Stimulated activated CD8-positive, alpha-beta memory T cell treated with anti-CD3 and anti-CD28 coated beads, Interleukin-4, amount 100 ng/mL, for 24 hours (primary cell): Measurements from ENCODE around the gene CHURC1.
"Not testable (repeated sequence)": the region's sequence is repeated elsewhere in the genome, so short reads cannot be mapped to it uniquely, and the experiment has no call there.

Source experiments
- DNase-seq: peaks from one replicate; pipeline ENCODE4 v3.0.0-alpha.2; 2020; ENCODE audit warnings: low read depth

CHURC1 gene

DNA sequence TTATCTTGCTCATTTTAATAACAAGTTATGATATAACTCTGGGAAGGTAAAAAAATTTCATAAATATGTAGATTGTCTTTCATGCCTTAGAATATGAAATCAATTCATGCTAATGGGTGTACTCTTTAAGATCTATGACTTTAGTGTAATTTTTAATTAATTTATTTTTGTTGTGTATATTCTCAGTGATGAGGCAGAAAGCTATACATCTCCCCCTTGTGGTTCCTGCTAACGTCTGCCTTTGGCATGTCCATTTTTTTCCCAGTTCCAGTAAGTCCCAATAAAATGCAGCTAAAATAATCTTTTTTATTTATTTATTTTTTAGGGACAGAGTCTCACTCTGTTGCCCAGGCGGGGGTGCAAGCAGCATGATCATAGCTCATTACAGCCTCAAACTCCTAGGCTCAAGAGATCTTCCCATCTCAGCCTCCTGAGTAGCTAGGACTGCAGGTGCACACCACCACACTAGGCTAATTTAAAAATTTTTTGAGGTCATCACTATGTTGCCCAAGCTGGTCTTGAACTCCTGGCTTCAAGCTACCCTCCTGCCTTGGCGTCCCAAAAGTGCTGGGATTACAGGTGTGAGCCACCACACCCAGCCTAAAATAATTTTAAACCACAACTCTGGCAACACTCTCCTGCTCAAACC lies 3.3 kb upstream of the CHURC1 start:
- DNase-seq: no peak

DNA sequence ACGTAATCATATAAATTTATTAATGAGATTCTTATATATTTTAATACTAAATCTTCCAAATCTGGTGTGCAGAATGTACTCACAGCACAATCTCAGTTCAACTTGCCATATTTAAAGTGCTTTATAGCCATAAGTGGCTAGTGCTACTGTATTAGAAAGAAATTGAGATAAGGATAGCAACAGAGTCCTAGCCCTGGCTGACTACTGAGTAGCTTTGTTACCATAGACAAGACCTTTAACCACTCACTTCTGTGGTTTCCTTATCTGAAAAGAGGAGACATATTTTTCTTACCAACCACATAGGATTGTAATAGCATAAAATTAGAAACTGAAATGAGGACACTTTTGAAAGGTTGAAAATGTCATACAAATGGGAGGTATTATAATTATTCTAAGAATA lies 2.0 kb upstream of the CHURC1 start:
- no peak for DNase-seq

DNA sequence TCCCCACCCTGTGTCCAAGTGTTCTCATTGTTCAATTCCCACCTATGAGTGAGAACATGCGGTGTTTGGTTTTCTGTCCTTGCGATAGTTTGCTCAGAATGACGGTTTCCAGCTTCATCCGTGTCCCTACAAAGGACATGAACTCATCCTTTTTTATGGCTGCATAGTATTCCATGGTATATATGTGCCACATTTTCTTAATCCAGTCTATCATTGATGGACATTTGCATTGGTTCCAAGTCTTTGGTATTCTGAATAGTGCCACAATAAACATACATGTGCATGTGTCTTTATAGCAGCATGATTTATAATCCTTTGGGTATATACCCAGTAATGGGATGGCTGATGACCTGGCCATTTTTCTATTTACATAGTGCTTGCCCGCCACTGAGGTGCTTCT lies 778 bp upstream of the CHURC1 start:
- DNase-seq: not testable (repeated sequence)

DNA sequence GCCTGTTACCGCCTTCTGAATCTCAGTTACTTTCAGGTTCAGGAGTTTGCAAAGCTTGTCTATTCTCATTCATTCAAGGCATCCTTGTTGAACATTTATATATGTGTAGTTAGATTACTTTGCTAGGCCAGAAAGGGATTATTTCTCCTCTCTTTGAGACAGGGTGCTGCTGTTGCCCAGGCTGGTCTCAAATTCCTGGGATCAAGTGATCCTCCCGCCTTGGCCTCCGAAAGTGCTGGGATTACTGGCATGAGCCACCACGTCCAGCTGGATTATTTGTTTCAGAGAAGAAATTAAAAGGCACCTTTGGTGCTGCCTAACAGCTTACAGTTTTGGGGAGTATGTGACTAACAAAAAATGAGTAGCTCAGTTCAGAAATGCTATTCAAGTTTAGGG lies 772 bp downstream of the CHURC1 start:
- no peak for DNase-seq

DNA sequence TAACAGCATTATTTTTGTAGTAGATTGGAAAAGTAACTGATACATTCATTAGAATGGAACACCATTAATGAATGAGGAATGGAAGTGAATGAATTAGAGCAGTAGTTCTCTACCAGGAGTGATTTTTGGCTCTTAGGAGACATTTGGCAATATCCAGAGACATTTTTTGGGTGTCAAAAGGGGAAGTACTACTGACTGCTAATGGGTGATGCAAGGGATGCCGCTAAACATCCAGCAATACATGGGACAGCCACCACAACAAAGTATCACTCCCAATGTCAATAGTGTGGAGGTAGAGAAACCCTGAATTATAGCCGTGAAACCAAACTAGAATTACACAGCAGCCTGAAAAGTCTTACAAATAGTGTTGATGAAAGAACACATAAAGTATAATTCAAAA lies 1.5 kb downstream of the CHURC1 start:
- DNase-seq: no peak

DNA sequence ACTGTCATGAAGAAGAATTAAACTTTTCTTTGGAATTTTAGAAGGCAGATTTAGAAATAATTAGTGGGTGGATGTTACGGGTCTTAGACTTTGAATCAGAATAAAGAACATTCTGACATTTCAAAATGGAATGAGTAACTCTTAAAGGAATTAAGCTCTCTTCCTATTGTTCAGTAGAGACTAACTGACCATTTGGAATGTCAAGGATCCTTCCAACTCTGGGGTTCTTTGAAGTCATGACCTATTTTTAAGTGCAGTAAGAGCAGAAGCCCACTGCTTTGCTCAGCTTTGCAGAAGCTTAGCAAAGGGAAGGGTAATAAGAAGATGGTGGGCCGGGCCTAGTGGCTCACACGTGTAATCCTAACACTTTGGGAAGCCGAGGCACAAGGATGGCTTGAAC lies 4.0 kb downstream of the CHURC1 start:
- DNase-seq: no peak

DNA sequence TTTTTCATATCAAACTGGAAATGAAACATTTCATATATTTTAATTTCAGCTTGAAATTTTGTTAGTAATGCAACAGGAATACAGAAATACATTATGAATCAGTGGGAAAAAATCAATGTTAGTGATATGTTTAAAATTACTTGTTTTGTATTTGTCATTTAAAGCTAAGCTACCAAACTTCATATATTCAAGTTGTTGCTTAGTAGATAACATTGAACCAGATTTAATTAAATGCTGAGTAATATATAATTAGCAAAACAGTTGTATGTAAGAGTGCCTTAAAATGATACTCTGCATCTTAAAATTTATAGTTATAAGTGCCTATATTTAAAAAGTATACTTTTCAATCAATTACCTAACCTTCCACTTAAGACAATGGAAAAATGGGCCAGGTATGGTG lies 5.0 kb downstream of the CHURC1 start:
- no peak for DNase-seq

DNA sequence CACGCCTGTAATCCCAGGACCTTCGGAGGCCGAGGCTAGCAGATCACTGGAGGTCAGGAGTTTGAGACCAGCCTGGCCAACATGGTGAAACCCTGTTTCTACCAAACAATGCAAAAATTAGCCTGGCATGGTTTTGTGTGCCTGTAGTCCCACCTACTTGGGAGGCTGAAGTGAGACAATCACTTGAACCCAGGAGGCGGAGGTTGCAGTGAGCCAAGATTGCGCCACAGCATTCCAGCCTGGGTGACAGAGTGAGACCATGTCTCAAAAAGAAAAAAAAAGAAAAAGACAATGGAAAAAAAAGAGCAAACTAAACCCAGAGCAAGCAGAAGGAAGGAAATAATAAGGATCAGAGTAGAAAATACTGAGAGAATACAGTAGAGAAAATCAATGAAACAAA lies 5.4 kb downstream of the CHURC1 start:
- DNase-seq: no peak

DNA sequence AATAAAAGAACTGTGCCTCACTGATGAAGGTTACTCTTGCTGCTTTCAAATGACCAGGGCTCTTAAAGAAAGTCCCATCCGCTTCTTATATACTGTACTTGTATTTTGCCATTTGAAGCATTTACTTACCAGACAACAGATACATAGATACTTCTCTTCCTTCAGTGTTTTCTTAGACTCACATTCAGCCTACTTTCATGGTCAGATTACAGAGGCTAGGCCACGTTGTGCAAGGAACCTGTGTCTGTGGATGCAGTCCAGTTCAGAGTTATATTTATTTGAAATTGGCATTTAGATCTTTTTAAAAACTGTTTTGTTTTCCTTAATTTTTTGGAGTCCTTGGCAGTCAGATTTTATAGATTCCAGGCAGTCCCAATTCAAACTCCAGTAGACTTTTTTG lies 6.2 kb downstream of the CHURC1 start:
- DNase-seq: no peak

DNA sequence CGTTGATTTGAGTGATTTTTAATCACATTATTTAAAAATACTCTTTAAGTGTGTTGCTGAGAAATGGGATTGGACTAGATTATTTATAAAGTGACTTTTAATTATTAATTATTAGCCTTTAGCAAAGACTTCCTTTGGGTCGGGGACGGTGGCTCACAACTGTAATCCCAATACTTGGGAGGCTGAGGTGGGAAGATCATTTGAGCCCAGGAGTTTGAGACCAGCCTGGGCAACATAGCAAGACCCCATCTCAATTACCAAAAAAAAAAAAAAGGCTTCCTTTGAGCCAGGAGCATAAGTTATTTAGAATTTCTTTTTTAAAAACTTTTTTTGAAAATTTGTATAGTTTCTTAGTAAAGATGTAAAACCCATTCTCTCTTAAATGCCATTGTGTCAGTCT lies 8.8 kb downstream of the CHURC1 start:
- DNase-seq: no peak

DNA sequence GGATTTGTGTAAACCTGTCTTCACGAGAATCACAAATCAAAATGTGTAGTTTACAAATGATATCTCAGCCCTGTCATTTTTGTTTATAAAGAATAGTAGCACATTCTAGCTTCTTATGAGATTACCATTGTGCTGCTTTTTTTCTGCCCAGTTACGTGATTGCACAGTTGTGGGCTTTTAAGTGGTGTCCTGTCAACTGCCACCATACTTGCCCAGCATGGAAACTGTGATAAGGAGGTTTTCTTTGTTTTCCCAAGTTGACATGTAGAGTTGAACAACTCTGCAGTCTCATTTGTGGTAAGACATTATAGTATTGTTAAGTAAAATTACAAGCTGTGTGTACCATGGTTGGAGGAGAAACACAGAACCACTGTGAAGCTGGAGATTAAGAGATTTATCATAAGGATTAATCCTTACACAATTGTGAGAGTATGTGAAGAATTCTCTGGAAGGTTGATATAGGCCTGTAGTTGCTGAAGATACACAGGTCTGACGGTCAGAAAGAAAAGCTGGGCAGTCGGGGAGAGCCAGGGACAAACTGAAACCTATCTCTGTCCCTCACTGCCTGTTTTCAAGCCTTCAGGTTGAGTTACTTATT lies 12.2 kb downstream of the CHURC1 start:
- DNase-seq: no peak

DNA sequence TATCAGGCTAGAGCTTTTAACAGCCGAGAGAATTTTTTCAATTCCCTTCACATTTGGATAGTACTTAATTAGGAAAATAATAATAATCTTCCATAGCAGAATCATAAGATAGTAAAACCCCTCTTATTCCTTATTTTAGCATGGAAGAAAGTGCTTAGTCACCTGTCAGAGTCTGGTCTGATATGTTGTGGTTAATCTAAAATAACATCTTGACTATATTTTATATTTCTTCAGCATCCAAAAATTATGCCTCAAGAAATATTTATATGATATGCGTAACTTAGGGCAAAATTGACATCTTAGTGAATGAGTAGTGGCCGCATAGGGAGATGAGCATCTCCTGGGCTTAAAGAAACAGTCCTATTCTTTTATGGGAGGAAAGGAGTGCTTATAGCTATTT lies 12.8 kb downstream of the CHURC1 start:
- DNase-seq: no peak

DNA sequence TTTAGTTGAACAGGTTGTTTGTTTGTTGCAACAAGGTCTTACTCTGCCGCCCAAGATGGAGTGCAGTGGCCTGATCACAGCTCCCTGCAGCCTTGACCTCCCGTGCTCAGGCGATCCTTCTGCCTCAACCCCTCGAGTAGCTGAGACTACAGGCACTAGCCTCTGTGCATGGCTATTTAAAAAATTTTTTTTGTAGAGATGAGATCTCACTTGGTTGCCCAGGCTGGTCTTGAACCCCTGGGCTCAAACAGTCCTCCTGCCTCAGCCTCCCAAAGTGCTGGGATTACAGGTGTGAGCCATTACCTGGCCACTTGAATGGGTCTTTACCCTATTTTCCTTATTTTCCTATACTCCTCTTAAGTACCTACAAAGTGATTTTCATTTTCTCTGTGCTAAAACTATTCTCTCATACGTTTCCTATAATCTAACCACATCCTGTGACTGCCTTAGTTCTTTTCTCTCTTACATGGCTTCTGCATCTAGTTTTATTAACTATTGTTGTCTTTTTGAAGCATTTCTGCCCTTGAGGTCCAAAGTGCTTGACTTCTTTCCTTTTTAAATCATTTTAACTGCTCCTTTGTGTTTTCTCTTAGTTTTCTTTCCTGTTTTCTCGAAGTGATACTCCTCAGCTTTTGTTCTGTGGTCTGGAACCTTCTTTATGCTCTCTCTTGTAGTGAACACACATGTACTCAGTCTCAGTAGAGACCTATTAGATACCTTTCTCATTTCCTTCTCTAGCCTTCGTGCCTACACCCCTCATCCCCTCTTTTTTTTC lies 14.2 kb downstream of the CHURC1 start:
- DNase-seq: no peak

DNA sequence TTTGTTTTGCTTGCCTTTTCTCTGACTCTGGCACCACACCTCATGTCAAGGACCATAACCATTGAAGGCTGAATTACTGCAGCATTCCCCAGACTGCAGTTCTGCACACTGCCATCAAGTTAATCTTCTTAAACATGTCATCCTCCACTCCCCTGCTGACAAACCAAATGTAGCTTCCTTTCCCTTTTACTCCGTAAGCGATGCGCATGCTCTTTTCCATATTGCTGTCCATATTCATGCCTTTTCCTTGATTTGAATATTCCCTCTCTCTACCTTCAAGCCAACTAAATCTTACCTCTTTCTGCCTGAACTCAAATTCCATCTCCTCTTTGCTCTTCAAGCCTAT lies 14.7 kb downstream of the CHURC1 start:
- DNase-seq: no peak

DNA sequence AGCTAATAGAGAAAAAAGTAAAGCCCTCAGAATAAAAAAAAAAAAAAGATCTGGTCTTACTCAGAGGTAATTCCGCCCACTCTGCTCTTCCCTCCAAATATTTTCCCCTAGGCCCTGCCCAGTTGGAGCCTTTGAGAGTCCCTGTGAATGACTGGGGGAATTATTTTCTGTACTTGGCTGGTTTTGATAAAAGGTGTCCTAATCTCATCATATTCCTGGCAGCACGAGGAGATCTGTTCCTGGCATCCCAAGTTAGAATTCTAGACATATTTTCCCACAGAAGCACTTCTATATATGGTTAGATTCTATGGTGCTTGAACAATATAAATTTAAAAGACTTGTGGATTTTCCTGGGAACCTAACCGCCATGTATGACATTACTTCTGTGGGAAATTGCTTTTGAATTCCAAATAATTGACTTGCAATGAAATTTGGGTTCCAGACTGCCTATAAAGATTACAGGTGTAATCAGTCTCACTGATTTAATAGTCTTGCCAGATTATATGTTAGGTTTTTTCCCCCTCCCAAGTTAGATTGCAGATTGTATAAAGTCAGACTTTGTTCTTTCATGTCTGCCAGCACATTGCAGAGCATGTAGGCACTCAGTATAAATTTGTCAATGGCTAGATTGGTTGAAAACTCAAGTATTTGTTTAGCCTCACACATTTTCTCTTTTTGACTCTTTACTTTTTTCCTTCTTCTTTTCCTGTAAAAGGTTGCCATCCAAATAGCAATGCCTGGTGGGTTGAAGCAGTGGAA lies 16.0 kb downstream of the CHURC1 start:
- no peak for DNase-seq

DNA sequence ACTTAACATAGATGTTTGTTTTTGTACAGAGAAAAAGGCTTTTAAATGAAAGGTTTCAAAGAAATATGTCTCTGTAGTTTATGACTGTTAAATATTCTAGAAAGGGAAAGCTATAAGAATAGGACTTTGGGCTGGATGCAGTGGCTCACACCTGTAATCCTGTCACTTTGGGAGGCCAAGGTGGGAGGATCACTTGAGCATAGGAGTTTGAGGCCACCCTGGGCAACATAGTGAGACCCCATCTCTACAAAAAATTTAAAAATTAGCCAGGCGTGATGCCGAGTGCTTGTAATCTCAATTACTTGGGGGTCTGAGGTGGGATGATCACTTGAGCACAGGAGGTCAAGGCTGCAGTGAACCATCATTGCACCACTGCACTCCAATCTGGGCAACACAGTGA lies 16.9 kb downstream of the CHURC1 start:
- no peak for DNase-seq

DNA sequence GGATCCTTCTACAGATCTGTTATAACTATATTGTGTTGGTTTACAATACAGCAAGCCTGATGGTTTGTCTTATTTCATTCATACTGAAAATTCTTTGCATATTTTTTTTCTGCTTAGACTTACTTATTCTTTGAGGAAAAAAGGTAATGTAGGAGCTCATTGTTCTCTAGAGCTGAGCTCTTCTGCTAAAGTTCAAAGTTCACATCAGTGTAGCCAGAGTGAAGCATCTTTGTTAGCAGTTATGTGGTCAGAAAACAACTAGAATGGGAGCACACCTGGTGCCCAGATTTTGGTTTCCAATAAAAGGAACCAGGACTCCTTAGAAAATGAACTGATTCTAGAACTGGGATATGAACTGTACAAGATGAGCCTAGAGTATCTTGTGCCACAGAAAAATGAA lies 18.0 kb downstream of the CHURC1 start:
- no peak for DNase-seq

DNA sequence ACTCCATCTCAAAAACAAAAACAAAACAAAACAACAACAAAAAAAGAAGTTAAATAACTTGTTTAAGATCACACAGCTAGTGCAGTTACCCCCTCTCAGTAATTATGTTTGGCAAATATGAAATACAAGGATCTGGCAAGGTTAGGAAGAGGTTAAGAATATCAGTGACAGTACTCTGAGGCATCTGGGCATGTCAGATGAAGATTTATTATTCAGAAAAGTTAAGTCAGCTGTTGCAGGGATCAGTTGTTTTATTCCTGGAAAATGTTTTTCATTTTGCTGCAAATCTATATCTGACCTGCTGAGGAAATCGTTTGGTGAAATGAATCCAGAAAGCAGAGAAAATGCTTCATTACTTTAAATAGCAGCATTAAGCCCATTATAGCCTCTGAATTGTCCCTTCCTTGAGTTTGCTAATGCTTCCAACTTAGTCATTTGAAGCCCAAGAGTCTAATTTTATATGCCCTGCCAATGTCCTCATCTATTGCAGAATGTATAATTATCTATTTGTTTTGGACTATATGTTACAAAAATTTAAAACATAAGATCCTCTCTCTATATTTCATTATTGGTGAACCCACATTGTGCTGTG lies 20.2 kb downstream of the CHURC1 start:
- no peak for DNase-seq

DNA sequence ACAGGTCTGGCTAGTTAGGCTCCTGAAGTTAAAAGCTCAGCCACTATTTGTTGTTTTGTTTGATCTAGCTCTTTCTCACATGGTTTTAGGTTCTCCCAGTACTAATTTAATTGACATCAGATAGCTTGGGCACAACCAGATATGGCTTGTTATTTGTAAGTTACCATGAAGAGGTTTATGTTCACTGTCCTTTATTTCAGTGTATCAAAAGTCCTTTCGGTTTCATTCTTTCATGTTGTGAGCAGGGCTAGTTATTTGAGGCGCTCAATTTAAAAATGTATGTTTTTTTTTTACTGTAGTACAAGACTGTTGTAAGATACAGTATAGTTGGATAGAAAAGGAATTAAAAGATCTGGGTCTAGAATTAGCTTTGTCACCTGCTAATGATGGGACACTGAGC lies 21.3 kb downstream of the CHURC1 start:
- no peak for DNase-seq

DNA sequence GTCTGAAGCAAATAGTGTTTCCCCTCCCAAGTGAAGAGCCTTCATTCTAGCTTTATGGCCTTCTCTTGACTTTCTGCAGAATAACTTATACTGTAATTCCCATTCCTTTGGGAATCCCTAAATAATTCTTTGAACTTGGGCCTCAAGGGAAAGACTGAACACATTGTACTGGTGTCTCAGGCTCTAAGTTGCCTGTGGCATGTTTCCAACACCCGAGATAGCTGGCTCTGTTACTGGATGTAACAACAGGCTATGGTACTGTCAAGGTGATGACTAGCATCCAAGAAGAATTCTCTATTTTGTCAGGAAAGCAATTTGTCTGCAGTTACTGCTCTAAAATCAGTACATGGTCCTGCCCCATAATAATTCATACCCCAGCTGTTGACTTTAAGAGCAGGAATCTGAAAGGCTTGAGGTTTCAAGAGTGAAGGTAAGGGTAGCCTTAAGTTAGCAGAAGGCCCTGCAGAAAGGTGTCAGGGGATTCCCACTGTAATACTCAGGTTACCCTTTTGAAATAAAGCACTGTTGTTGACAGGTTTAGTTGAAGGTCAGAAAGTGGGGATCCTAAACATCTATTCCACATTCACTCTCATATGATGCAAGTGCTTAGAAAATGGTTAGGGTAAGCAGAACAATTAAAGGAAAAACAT lies 23.0 kb downstream of the CHURC1 start:
- DNase-seq: no peak

DNA sequence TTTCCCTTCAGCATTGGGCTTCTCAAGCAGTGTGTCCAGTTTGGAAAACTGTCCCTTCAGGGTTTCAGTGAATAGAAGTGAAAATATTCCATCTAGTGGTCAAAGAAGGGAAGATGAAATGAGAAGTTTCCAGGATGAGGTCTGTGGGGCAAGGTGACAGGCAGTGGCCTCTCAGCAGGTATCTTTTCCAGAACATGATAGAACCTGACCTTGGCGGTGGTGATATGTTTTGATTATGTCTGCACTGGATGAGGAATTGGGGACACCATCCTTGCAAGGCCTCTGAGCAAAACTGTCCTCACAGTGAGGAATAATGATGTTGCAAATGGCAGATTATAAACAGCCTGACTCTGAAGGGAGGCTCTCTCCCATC lies 23.6 kb downstream of the CHURC1 start:
- DNase-seq: no peak
